ENCODE data around the gene IFFO2.

DNA sequence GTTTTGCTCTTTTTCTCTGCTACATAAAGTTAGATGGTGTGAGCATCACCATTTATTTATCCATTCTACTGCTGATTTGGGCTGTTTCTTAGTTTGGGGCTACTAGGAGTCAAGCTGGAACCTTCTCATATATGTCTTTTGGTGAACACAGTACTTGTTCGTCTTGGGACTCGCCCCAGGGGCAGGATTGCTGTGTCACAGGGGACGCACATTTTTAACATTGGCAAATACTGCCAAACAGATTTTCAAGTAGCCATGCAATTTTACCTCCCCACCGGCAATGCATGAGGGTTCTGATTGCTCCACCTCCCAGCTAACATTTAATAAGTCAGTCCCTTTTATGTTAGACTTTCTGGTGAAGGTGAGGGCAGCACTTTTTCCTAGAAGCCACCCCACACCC, 7.5 kb upstream of the IFFO2 start:
- TF ChIP-seq CTCF (conservative IDR thresholded peaks at IDR 0.05): no peak
- TF ChIP-seq EZH2 (IDR thresholded peaks at IDR 0.05; ENCODE audit: low read depth): no peak

All from PC-9 (cell line).